RWPE2 (cell line): ENCODE results near the gene GTF2A1.
A peak's percentile ranks its signal among the peaks of the same experiment; 100 is the strongest.

Source experiments
- ATAC-seq: fragments of 200-7000 bp; cut with Tn5 transposase; 3 replicates; pipeline ENCODE4 v1.9.1; 2021; ENCODE audit warnings: low read depth
- DNase-seq: peaks from one replicate; pipeline ENCODE4 v3.0.0-alpha.2; 2020; ENCODE audit warnings: low spot score
- H3K27ac ChIP-seq: fragments of 450-650 bp; 2 replicates; pipeline ENCODE4 v1.5.1; 2017; ENCODE audit warnings: mild to moderate bottlenecking; ENCODE audit not compliant: poor library complexity, severe bottlenecking
- H3K27me3 ChIP-seq: fragments of 250-450 bp; sonication (Bioruptor Pico); 2 replicates; pipeline ENCODE4 v1.5.1; 2021; ENCODE audit warnings: mild to moderate bottlenecking, moderate library complexity; ENCODE audit not compliant: insufficient read depth, poor library complexity, severe bottlenecking
- H3K36me3 ChIP-seq: fragments of 250-450 bp; sonication (Bioruptor Pico); 2 replicates; pipeline ENCODE4 v1.5.1; 2020; ENCODE audit warnings: low read depth, mild to moderate bottlenecking, moderate library complexity
- H3K4me1 ChIP-seq: fragments of 250-450 bp; sonication (Bioruptor Pico); 2 replicates; pipeline ENCODE4 v1.5.1; 2021; ENCODE audit warnings: mild to moderate bottlenecking, moderate library complexity; ENCODE audit not compliant: insufficient read depth, poor library complexity, severe bottlenecking
- H3K4me3 ChIP-seq: fragments of 250-450 bp; sonication (Bioruptor Pico); 2 replicates; pipeline ENCODE4 v1.5.1; 2021; ENCODE audit warnings: mild to moderate bottlenecking, moderate library complexity; ENCODE audit not compliant: severe bottlenecking
- H3K9me3 ChIP-seq: fragments of 250-450 bp; sonication (Bioruptor Pico); 2 replicates; pipeline ENCODE4 v1.5.1; 2021; ENCODE audit warnings: mild to moderate bottlenecking, moderate library complexity; ENCODE audit not compliant: severe bottlenecking
- TF ChIP-seq, protein P1 (sequence below): fragments of 450-650 bp; IDR thresholded peaks from one replicate; pipeline ENCODE4 v1.5.1; 2017; ENCODE audit warnings: mild to moderate bottlenecking, moderate library complexity; ENCODE audit not compliant: poor library complexity, severe bottlenecking

GTF2A1 gene

DNA sequence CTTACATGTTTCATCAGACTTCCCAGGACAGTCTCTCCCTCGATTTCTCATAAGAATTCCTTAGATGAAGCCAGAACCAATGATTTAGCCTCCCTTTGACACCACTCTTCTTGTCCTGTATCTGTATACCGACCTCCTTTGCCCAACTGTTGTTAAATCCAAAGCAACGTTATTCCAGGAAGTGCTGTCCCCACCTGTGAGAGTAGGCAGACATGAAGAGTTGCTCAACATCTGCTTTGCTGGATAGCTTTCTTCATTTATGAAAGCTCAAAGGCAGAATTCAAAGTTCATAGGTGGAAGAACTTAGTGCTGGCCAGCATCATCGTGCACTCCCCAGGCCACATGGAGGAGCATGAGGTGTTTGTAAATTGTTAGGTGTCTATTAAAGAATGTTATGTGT lies 55.6 kb downstream of the GTF2A1 start:
- Histone ChIP-seq H3K27ac (no peak overlapping the region), H3K36me3 (no peaks in the 10 kb centered on the region), H3K27me3 (no peaks in the 10 kb centered on the region), H3K9me3 (no peaks in the 10 kb centered on the region), H3K4me3 (no peak overlapping the region), H3K4me1 (peaks cover 3% of the 10 kb centered on the region)
- TF ChIP-seq, protein P1, sequence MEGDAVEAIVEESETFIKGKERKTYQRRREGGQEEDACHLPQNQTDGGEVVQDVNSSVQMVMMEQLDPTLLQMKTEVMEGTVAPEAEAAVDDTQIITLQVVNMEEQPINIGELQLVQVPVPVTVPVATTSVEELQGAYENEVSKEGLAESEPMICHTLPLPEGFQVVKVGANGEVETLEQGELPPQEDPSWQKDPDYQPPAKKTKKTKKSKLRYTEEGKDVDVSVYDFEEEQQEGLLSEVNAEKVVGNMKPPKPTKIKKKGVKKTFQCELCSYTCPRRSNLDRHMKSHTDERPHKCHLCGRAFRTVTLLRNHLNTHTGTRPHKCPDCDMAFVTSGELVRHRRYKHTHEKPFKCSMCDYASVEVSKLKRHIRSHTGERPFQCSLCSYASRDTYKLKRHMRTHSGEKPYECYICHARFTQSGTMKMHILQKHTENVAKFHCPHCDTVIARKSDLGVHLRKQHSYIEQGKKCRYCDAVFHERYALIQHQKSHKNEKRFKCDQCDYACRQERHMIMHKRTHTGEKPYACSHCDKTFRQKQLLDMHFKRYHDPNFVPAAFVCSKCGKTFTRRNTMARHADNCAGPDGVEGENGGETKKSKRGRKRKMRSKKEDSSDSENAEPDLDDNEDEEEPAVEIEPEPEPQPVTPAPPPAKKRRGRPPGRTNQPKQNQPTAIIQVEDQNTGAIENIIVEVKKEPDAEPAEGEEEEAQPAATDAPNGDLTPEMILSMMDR, result no peak
- DNase-seq, result no peak
- no peak for ATAC-seq

GRCh38 chr14:81164167-81164774 lies 56.5 kb downstream of the GTF2A1 start:
- ATAC-seq (peak; percentile 84), DNase-seq (no peak)
- TF ChIP-seq, protein P1, result peak; percentile 62
- no peaks in the 10 kb centered on the region for H3K4me1 ChIP-seq
- H3K36me3 ChIP-seq, result no peaks in the 10 kb centered on the region
- no peak overlapping the region for H3K4me3 ChIP-seq
- no peaks in the 10 kb centered on the region for H3K27me3 ChIP-seq
- no peaks in the 10 kb centered on the region for H3K9me3 ChIP-seq
- H3K27ac ChIP-seq, result no peak overlapping the region

DNA sequence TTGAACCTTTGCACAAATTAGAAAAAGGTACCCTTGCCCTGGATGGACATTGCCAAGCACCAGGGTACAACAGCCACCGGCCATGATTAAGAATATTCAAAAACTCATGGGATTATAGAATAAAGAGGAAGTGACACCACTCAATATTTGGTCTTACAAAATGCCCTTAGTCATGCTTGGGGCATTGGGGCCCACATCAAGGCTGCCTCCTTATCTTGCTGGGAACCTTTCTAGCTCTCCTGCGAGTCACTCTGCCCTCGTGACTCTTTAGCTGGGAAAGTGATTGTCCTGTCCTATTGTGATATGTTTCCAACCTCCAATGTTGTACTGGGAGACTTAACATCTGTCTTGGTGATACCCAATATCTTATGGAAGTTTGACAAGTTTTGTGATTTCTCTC lies 57.8 kb downstream of the GTF2A1 start:
- no peak overlapping the region for H3K27ac ChIP-seq
- no peaks in the 10 kb centered on the region for H3K9me3 ChIP-seq
- H3K36me3 ChIP-seq, result no peaks in the 10 kb centered on the region
- H3K4me3 ChIP-seq, result no peak overlapping the region
- ATAC-seq (peak; percentile 37; the same call in 1 of the 3 replicates), DNase-seq (no peak)
- H3K27me3 ChIP-seq, result no peaks in the 10 kb centered on the region
- H3K4me1 ChIP-seq, result no peaks in the 10 kb centered on the region
- TF ChIP-seq, protein P1, result no peak

DNA sequence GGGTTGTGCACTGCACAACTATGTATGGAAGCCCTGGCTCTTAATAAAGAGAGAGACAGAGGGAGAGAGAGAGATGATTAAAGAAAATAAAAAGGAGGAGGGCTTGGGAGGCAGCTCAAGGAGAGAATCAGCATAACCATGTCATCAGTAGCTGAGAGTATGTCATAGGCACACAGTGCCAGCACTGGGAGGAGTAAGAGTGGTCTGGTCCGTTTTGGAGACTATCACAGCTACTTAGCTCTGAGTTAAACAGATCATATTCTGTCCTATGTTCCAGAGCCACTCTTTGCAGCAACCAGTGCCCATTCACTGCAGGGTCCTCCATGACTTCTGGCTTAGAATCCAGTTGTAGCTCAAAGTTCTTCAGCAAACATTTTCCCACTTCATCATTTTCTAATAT lies 59.0 kb downstream of the GTF2A1 start:
- TF ChIP-seq, protein P1, result no peak
- no peak overlapping the region for H3K27ac ChIP-seq
- H3K27me3 ChIP-seq, result no peaks in the 10 kb centered on the region
- ATAC-seq (no peak), DNase-seq (no peak)
- H3K4me3 ChIP-seq, result no peak overlapping the region
- H3K36me3 ChIP-seq, result no peaks in the 10 kb centered on the region
- no peaks in the 10 kb centered on the region for H3K4me1 ChIP-seq
- H3K9me3 ChIP-seq, result no peaks in the 10 kb centered on the region

GRCh38 chr14:81161088-81161487 lies 59.7 kb downstream of the GTF2A1 start:
- Histone ChIP-seq H3K9me3 (no peaks in the 10 kb centered on the region), H3K4me3 (no peak overlapping the region), H3K4me1 (no peaks in the 10 kb centered on the region), H3K27me3 (no peaks in the 10 kb centered on the region), H3K27ac (no peak overlapping the region), H3K36me3 (no peaks in the 10 kb centered on the region)
- ATAC-seq (no peak), DNase-seq (no peak)
- TF ChIP-seq, protein P1, result no peak
